GM12874 (cell line): Measurements from ENCODE around the gene CHST3.

Experiments
- CTCF ChIP-seq: IDR thresholded peaks from 2 replicates; pipeline ENCODE4 v1.5.1; 2011; ENCODE audit warnings: low read depth, mild to moderate bottlenecking, control low read depth, low read length, moderate library complexity; ENCODE audit not compliant: insufficient read depth

The CHST3 gene

DNA sequence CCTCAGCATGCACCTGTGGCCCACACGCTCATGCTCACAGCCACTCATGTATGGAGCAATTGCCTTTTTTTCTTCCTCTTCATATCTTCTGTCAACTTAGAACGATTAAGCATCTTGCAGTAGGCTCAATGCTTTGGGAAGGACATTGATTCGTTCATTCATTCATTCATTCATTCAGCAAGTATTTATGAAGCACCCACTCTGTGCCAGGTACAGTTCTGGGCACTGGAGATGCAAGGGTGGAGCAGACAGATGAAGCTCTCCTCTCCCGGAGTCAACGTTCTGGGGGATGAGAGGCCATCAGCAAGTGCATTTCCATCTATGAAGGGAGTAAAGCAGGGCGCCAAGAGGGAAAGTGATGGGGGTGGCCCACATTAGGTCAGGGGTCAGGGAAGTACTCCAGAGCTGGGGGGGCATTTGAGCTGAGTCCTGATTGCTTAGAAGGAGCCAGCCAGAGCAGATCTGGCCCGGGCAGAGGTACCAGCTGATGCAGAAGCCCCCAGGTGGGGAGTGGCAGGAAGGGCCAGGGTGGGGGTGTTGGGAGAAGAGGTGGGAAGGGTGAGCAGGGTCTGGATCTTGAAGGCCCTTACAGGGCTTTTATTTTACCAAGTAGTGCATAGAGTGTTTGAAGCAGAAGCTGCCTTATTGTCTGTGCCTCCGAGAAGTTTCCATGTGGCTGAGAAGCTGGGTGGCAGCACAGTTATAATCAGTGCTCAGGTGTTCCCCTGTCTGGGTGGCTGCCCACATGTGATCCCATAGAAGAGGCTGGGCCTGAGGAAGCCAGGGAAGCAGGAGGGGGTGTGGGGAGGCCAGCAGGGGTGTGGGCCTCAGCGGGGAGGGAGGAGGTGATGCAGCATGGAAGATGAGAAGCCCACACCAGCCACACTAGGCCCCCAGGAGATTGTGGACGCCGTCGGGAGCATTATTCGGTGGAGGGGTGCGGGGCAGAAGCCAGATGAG, 36.2 kb downstream of the CHST3 start:
- TF ChIP-seq CTCF = no peak

- no peak for TF ChIP-seq CTCF
These were observed 36.8 kb downstream of the CHST3 start for GRCh38 chr10:72001033-72001395.

GRCh38 chr10:72002354-72003295, 38.4 kb downstream of the CHST3 start:
- no peak for TF ChIP-seq CTCF

DNA sequence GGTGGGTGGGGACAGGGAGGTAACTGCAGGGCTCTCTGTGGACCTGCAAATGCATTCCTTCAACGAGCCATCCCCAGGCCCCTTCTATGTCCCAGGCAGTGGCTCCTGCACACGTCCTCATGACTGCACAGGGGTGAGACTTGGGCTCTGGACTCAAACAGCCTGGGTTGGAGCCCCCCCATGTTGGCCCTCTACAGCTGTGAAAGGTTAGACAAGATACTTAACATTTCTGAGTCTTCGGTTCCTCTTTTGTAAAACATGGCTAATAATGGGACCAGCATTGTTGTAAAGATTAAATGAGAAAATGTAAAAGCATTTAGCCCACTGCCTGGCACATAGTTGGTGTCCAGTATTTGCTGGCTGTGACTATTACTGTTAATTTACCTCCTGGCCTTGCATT, 41.8 kb downstream of the CHST3 start:
- no peak for TF ChIP-seq CTCF

DNA sequence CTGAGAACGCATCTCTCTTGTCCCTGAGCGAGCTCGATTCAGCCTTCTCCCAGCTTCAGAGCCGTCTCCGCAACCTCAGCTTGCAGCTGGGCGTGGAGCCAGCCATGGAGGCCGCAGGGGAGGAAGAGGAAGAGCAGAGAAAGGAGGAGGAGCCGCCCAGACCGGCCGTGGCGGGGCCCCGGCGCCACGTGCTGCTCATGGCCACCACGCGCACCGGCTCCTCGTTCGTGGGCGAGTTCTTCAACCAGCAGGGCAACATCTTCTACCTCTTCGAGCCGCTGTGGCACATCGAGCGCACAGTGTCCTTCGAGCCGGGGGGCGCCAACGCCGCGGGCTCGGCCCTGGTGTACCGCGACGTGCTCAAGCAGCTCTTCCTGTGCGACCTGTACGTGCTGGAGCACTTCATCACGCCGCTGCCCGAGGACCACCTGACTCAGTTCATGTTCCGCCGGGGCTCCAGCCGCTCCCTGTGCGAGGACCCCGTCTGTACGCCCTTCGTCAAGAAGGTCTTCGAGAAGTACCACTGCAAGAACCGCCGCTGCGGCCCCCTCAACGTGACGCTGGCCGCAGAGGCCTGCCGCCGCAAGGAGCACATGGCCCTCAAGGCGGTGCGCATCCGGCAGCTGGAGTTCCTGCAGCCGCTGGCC, 43.2 kb downstream of the CHST3 start:
- no peak for TF ChIP-seq CTCF

DNA sequence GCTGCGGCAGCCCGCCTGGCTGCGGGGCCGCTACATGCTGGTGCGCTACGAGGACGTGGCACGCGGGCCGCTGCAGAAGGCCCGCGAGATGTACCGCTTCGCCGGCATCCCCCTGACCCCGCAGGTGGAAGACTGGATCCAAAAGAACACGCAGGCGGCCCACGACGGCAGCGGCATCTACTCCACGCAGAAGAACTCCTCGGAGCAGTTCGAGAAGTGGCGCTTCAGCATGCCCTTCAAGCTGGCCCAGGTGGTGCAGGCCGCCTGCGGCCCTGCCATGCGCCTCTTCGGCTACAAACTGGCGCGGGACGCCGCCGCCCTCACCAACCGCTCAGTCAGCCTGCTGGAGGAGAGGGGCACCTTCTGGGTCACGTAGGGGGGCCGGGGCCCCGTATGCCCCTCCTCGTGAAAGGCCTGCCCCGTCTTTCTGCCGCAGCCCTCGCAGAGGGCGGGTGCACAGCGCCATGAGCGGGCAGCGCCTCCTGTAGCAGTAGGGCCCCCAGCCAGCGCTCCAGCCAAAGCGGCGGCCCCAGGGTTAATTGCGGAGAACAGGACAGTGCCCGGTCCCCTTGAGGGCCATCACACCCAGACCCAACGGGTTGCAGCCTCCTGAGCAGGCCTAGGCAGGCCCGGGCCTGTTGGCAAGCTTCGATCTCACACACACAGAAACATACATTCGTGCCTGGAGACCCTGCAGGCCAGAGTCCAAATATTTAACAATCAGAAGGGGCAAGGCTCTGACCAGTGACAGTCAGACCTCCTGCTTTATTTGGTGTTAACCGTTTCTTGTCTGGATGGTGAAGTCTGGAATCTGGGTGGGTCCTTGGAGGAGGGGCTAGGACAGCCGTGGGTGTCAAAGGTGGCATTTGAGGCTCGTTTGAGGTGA, 44.1 kb downstream of the CHST3 start:
- TF ChIP-seq CTCF = no peak
